HG03432 (cell line): ENCODE results near the gene CCDC70.
"Not testable (repeated sequence)": the region's sequence is repeated elsewhere in the genome, so short reads cannot be mapped to it uniquely, and the experiment has no call there.

Experiments used
- ATAC-seq: cut with Tn5 transposase; IDR thresholded peaks from one replicate; pipeline ENCODE4 v1.9.1; 2021; ENCODE audit warnings: mild to moderate bottlenecking, moderate library complexity; ENCODE audit not compliant: unreplicated experiment

Gene CCDC70

DNA sequence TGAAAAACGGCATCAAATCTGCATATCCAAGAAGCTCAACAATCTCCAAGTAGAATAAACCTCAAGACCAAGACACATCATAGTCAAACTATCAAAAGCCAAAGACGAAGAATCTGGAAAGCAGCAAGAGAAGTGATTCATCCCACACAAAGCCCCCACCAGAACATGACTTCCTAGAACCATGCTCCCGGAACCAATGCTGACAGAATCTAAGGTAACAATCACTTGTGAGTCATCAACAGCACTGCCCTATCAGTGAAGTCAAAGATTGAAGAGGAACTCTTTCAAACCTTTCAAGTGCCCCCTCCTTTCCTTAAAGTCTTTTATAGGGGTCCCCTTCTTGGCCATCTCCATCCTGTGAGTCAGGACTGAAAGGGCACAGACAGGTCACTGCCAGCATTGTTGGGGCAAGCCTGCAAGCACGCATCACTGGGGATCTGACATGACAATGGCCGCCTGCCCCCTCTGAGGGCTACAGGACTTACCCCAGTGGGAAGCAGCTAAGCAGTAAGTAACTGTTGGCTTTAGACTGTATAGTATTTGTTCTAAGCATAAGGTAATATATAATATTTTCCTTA is at the start of gene CCDC70:
TSS of gene CCDC70 (plus strand) at position 247 of the 578 bp plus-strand sequence. CDS start 3,443 bp downstream, outside the sequence.
- ATAC-seq: no peak

DNA sequence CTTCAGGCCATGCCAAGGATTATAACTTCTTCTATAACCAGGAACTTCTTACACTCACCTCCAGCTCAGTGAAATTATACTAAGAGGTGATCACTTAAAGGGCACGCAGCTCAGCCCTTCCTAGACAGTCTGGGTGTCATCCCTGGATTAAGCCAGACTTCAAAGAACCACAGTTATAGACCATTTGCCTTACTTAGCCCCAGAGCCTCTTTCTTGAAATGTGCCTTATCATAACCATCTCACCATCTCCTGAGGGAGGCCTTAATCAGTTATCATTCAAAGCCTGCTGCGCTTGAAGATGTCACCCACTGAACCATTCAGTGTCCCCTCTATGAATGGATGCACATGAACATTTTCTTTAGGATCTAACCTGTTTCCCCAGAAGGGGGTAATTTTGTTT is 47.7 kb upstream of the CCDC70 start:
- no peak for ATAC-seq

DNA sequence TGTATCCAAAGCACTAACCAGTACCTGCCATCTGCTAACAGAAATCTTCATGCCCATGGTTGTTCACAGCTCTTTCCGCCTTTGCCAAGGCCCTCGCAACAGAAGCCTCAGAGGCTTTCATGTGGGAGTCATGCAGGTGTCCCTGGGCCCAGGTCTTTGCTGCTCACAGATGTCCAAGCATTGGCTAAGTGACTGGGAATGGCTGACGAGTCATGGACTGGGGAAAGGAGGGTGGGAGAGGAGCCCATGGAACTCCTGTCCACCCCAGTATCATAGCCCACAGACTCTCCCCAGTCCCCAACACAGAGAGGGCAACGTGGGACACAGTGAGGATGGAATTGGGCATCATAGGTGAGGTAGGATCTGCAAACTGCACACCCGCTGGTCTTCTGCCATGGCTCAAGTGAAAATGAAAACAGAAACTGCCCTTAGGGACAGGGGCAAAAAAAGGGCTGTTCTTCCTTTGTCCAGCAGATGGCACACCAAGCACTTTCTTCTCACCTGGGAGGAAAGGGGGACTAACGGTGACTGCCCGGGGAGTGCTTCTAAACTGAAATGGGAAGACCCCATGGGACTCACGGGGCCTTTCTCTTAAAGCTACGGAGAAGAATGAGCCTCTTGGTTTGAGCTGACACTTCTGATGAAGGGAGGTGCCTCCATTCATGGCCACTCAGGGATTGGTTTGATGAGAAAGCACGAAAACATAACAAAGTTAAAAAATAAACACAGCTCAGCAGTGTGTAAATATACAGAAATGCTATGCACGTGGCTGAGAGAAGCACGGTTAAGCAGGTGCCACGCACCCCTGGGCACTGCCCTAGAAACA is 46.7 kb upstream of the CCDC70 start:
- ATAC-seq: peak; percentile 74

DNA sequence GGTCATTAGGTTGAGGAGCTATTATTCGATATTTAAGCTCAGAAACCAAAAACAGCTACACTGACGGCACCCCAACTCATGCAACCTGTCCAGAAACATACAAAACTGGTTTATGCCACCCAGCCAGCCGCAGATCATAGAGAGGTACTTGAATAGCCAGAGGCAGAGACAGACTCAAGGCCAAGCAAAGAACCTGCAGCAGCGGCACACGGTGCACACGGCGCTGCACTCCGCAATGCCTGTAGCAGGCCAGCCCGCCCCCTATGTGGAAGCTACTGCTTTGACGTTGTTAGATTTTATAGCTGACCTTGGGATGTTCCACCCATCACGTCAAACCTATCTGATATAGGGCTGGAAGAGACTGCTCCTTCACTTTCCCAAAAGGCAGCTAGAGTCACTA is 45.9 kb upstream of the CCDC70 start:
- no peak for ATAC-seq

DNA sequence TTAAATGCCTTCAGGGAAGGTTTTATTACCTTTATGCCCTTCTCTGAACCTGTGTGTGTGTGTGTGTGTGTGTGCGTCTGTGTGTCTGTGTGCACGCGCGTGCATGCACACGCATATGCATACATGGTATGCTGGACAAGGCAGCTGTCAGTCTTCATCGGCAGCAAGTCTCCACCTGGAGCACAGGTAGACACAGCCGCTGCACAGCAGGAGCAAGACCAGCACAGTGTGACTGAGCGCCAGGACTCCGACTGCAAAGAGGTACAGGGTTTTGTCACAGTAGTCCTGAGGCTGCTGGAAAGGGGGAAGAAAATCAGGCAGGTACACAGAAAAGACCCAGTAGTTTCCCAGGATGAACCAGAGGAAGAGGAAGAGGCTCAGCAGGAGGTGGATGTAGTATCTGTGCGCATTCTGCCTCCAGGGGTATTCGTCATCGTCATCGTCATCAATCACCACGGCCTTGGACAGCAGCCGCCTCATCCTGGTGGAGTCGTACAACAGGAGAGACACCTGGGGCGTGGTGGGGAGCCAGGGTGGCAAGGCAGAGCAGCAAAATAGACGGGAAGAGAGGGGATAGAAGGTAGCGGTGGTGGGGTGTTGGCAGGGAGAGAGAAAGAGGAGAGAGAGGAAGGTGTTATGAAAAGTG is 45.0 kb upstream of the CCDC70 start:
- ATAC-seq: no peak

DNA sequence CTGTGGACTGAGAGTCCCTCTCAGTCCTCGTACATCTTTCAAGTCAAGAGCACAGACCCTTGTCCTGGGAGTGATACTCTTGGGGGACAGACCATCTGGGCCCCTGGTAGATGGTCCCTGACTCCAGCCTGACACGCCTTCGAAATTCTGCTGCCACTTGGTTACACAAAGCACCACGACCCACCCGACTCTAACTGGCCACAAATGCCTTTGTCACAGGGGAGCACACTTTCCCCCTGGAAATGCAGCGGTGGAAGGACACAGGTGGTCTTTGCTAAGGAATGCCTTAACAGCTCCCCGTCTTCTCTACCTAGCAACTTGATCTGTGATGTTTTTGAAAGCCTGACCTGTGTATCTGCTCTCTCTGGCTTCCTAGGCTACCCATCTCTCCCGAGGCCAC is 44.1 kb upstream of the CCDC70 start:
- ATAC-seq: no peak

DNA sequence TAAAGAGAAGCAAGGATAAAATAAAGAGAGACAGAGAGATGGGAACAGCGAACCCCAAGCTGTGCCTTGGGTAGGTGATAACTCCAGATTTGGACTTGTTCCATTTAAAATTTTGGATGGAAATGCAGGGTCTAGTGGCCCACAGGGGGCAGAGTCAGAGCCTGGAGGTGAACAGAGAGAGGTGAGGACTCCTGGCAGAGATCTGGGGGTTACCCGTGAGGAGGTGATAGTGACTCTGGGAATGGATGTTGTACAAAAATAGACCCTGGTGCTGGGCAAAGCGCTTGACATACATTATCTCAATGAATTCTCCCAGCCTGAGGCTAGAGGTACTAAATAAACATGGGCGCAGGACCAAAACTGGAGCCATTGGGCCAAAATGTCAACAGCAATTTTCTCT is 43.5 kb upstream of the CCDC70 start:
- no peak for ATAC-seq

DNA sequence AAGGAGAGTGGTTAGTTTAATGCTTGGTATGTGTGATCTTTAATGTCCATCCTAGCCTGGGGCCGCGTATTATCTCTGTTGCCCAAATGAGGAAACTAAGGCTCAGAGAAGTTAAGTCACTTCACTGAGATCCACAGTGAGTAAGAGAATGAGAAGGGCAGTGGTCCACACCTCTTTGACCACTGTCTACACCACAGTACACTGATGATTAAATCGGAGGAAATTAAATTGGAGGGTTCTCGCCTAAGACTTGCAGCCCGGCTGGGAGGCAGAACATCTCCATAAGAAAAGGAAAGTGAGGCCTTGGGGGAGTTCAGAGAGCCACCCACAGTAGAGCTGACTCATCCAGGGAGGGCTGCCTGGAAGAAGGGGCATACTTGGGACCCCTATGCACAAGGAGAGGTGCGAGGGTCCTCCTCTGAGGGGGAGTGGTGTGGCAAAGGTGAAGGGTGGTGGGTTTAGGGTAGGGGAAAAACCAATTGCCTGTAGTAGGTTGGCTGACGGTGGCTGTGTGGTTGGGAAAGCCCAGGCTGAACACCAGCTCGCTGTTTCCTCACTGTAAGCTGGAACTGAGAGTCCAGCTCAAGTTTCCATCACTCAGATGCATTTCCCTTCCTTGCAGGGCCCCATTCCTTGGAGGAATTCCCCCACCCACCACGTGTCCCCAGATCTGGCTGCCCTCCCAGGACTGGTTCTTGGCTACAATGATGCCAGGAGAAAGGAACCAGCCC is 42.8 kb upstream of the CCDC70 start:
- ATAC-seq: no peak

DNA sequence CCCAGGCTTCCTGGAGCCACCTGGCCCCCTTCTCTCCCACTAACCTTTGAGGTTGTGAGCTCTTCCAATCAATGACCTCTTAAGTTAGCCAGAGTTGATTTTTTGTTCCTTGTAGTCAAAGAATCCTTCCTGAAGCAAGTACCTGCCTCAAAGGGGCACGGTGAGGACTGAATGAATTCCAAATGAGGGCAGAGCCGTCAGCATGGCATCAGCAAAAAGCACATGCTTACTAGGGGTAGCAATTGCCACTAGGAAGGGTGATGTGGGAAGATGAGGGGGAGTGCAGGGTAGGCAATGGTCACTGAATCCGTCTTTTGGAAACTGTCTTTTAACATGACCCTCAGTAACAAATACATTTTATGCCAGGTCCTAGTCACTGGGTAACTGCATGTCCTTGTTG is 42.2 kb upstream of the CCDC70 start:
- no peak for ATAC-seq

DNA sequence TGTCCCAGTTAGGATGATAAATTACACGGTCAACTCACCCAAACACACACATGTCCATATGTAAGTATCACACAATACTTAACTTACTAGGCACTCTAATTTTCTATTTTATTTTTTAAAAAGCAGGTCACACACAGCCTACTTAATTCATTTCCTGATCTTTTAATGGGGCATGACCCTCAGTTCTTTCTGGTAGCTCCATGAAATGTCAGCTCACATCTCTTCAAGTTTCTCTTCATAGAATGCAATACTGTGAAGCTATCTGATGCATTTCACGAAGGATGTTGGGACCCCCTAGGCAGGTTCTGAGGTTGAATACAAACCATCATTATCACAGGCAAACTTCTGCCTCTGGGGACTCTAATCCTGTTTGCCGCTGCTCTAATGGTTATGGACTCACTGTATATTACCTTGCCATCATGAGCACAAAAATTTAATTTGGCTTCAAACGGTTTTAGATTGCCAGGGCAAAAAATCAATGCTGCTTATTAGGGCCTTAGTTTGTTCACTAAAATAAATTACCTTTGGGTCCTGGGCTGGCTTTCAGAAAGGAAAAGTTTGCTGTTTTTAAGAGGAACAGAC is 41.7 kb upstream of the CCDC70 start:
- no peak for ATAC-seq

DNA sequence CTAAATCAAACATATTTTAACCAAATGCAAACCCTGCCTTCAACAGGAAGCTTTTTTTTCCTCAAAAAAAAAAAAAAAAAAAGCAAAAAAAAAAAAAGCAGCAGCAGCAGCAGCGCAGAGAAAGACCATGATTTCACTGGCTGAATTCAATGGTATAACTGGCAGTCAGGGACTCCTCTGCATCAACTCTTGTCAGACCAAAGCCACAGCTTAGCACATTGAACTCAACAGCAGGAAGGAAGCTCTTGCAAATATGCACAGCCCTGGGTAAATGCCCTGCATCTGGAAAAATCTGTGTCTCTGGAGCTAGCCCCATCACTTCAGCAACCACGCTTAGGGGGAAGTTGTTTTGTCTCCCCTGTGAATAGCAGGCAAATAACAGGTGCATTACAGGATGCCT is 40.2 kb upstream of the CCDC70 start:
- ATAC-seq: no peak

DNA sequence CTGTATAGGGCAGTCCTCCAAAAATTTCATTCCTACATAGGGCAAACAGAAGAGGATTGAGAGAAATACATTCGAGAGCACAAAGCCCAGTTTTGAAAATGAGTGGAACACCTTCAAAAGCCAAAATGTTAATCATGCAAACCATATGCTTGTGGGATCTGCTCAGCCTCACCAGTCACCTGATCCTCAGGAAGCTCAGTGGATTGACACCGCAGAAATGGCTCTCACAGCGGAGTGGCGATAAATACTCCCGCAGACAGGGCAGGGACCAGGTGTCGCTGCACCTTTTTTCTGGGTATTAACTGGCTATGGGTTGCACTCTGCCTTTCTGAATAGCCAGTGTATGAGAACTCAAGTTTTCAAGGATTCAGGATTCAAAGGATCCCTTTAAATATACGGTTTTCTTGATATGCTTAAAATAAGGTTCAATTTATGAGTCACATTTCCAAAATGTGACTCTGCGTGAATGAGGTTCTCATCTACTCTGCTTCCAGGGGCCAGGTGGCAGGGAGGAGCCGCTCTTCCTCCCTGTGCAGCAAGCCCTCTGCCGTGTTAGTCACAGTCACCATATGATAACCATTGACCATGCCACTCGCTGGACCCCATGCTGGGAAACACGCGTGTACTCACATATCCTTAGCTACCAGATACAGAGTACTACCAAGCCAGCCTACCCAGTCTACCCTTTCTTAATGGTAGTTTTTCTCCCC is 39.5 kb upstream of the CCDC70 start:
- ATAC-seq: no peak

DNA sequence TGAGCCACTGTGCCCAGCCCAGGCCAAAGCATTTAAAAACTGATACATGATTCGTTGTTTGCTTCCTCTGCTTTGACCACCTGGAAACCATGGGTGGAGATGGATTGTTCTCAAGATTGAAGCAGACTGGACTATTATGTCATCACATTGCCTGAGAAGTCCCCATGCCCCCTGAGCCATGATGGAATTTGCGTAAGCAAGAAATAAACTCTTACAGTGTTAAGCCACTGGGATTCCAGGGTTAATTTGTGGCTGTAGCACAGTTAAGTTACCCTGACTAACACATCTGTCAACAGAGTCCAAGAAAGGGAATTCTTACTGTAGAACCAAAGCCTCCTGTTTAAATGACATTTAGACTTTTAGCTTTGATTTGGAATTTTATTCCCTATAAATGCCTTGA is 38.4 kb upstream of the CCDC70 start:
- no peak for ATAC-seq

DNA sequence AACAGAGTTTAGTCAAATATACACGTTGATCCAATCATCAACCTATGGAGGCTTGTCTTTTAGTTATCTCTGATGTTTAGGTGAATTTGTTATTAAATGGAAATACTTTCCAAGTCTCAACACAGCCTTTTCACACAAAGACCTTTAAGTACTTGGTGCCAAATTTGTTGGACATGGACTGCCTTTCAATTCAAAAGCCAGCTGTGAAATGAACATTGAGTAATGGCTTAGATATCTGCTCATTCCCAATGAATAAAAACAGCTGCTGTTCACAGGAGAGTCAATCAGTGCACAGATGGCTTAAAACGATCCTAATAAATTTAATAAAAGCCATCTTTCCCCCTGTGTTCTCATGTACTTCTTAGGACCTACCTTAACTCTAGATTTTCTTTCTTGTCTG is 37.9 kb upstream of the CCDC70 start:
- ATAC-seq: no peak

DNA sequence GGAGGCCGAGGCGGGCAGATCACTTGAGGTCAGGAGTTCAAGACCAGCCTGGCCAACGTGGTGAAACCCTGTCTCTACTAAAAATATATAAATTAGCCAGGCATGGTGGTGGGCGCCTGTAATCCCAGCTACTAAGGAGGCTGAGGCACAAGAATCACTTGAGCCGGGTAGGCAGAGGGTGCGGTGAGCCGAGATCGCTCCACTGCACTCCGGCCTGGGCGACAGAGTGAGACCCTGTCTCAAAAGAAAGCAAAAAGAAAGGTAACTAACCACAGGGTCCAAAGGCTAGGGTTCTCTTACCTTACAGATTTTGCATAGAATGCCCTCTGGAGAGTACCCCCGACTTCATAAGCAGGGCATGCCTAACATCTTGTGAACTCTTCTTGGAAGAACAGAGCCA is 37.1 kb upstream of the CCDC70 start:
- not testable (repeated sequence) for ATAC-seq

DNA sequence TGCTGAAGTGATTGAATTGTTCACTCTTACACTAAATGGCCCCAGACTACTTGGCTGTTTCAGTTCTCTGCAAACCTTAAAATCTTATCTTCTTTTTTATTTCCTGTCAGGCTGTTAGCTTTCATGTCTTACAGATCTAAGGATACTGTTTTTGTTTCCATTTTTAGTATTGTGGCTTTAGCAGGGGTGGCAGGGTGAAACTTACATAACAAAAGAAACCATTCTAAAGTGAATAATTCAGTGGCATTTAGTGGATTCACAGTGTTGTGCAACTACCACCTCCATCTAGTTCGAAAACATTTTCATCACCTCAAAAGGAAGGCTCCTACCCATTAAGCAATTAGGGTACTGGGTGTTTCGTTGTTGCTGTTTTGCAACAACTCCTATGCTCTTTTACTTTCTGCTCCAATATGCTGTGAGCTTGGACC is 36.6 kb upstream of the CCDC70 start:
- ATAC-seq: peak; percentile 45

DNA sequence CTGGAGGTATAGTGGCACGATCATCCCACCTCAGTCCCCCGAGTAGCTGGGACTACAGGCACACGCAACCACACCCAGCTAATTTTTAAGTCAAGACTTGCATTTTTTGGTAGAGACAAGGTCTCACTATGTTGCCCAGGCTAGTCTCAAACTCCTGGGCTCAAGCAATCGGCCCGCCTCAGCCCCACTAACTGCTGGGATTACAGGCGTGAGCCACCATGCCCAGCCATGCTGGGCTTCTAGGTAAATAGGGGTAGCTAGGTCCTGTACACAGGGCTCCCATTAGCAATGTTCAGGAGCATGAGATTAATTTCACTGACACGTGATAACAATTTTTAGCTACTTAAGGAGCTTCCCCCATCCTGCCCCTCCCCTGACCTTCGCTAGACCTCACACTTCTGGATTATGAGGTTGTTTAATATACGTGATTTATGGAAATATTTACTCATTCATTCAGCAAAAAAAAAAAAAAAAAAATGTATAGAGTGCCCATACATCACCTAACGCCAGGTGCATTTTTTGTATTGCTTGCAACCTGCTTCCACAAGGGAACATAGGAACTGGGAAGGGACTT is 36.0 kb upstream of the CCDC70 start:
- ATAC-seq: no peak

DNA sequence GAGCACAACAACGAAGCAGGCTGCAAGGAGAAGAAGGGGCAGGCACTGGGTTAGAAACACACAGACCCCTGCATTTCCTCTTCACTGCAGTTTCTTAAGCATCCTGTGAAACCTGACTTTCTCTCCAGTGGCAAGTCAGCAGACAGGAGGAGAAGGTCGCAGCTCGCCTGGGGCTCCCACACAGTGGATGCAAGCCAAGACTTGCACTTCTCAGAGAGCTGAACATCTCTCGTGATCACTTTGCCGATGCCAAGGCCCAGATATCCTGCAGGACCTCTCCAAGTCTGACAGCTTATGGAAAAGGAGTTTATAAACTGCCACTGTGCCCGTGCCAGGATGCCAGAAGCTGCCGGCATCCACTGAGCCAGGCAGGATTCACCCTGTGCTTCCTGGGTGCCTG is 35.2 kb upstream of the CCDC70 start:
- ATAC-seq: no peak

DNA sequence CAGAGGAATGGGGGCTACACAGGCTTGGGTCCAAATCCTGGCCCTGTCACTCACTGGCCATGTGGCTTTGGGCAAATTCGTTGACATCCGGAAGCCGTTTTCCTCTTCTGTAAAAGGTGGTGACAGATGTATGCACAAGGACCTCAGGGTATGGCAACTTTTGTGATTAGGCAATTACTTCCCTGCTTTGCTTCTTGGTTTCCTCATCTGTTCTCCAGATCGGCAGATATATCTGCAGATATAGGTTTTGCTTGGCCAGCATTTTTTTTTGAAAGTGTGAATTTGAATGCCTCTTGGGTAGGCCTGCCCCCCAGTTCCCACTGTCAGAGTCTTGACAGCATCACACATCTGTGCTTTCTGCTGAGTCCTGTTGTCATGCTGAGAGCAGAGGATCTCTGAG is 34.5 kb upstream of the CCDC70 start:
- no peak for ATAC-seq
